ENCODE data around the gene SFTPD. TPM values are rescaled to one million over a fixed set of nuclear protein-coding genes. Genes with fewer than 3 reads are reported as not detected.

SFTPD gene
- total and polyA plus RNA-seq, 12 donors = 0.22 to 2.2 (median 0.79) TPM; not detected in 1

- ATAC-seq = no peak
- intact Hi-C loops (cut with DNase I) = loop anchor here in 4 of 10 donors (10.0 kb wide), 2 partner anchors 115 to 365 kb away; partner anchors contain the start of gene SFTPA2 (in 4 of the 4)
- 45 to 70% methylated on average over 4 of the region's 4 CpGs for WGBS, 2 donors
Measured at GRCh38 chr10:79930267-79930666, 18.6 kb downstream of the SFTPD start.

GRCh38 chr10:79929409-79929904 is 19.4 kb downstream of the SFTPD start:
- DNase-seq (peak; percentile 76 to 83), ATAC-seq (peak; percentile 74 to 93 (median 89))
- Histone ChIP-seq H3K4me1 (peaks cover 0 to 31% (median 15%) of the 10 kb centered on the region in 9 donors), H3K27ac (no peak overlapping the region), H3K4me3 (no peak overlapping the region), H3K27me3 (peaks cover 0 to 18% (median 0%) of the 10 kb centered on the region in 7 donors), H3K36me3 (peaks cover 0 to 15% (median 0%) of the 10 kb centered on the region in 9 donors), H3K9me3 (no peaks in the 10 kb centered on the region)
- peak; percentile 90 to 98 (median 96) for TF ChIP-seq CTCF (IDR thresholded peaks at IDR 0.05)
- WGBS, 2 donors = 20 to 21% methylated on average over 14 of the region's 14 CpGs
- intact Hi-C loops (cut with DNase I) = loop anchor here in 5 of 10 donors (1.0 to 10.0 kb wide), 5 partner anchors 102 to 367 kb away; partner anchors contain the start of genes NUTM2E (in 4 of the 5) and SFTPA2 (in 3 of the 5)

More at GRCh38 chr10:79930267-79930666, 18.6 kb downstream of the SFTPD start:
- Histone ChIP-seq H3K9me3 (no peaks in the 10 kb centered on the region), H3K36me3 (peaks cover 0 to 15% (median 0%) of the 10 kb centered on the region in 9 donors), H3K4me3 (no peak overlapping the region), H3K27me3 (peaks cover 0 to 18% (median 0%) of the 10 kb centered on the region in 7 donors), H3K4me1 (peaks cover 0 to 31% (median 15%) of the 10 kb centered on the region in 9 donors), H3K27ac (no peak overlapping the region)
- no peak for DNase-seq
- TF ChIP-seq CTCF (IDR thresholded peaks at IDR 0.05) = no peak

GRCh38 chr10:79928028-79928583 is 20.8 kb downstream of the SFTPD start:
- Histone ChIP-seq H3K4me1 (peaks cover 0 to 31% (median 15%) of the 10 kb centered on the region in 9 donors), H3K36me3 (peaks cover 0 to 21% (median 0%) of the 10 kb centered on the region in 9 donors), H3K4me3 (no peak overlapping the region), H3K9me3 (no peaks in the 10 kb centered on the region), H3K27ac (peak overlapping the region in 5 of 10 donors; percentile 19 to 73 (median 68)), H3K27me3 (peaks cover 0 to 18% (median 0%) of the 10 kb centered on the region in 7 donors)
- no peak for TF ChIP-seq CTCF (IDR thresholded peaks at IDR 0.05)
- intact Hi-C loops (cut with DNase I) = loop anchor here in 5 of 10 donors (5.0 to 10.0 kb wide), 4 partner anchors 101 to 366 kb away; partner anchors contain the start of genes NUTM2E (in 4 of the 5) and SFTPA2 (in 3 of the 5)
- no peak for DNase-seq
- no peak for ATAC-seq
- WGBS, 2 donors = 75 to 92% methylated on average over 7 of the region's 7 CpGs

GRCh38 chr10:79927111-79927828 is 21.6 kb downstream of the SFTPD start:
- WGBS, 2 donors = 48 to 52% methylated on average over 3 of the region's 3 CpGs
- peaks cover 0 to 31% (median 15%) of the 10 kb centered on the region in 9 donors for H3K4me1 ChIP-seq
- peak overlapping the region in 9 of 10 donors; percentile 7 to 79 (median 65) for H3K27ac ChIP-seq
- peaks cover 0 to 18% (median 0%) of the 10 kb centered on the region in 7 donors for H3K27me3 ChIP-seq
- DNase-seq (peak; percentile 38), ATAC-seq (peak; percentile 58 to 90 (median 74))
- no peak overlapping the region for H3K4me3 ChIP-seq
- intact Hi-C loops (cut with DNase I) = loop anchor here in 5 of 10 donors (5.0 to 10.0 kb wide), 4 partner anchors 100 to 365 kb away; partner anchors contain the start of genes NUTM2E (in 4 of the 5) and SFTPA2 (in 3 of the 5)
- no peak for TF ChIP-seq CTCF (IDR thresholded peaks at IDR 0.05)
- no peaks in the 10 kb centered on the region for H3K9me3 ChIP-seq
- H3K36me3 ChIP-seq = peaks cover 0 to 18% (median 0%) of the 10 kb centered on the region in 9 donors
